GM13977 (cell line): ENCODE results near the gene PDE10A.

Experiments used
- DNase-seq: peaks from one replicate; pipeline ENCODE4 v3.0.0; 2012; ENCODE audit warnings: low spot score
- in situ Hi-C: fragments of 300-500 bp; cut with MboI; formaldehyde crosslinking; loops from one replicate; pipeline ENCODE4 v1.12.0; 2022; ENCODE audit warnings: low sequenced_read_pairs, low pct_unique_long_range_greater_than_20kb, mixed read lengths, inconsistent platforms; ENCODE audit not compliant: unreplicated experiment
- TF ChIP-seq, protein P1 (sequence below): IDR thresholded peaks from 2 replicates; pipeline ENCODE4 v1.5.1; 2012; ENCODE audit warnings: mild to moderate bottlenecking, control low read depth; ENCODE audit not compliant: insufficient read depth; ENCODE audit errors: extremely low read depth, missing control alignments

The PDE10A gene

DNA sequence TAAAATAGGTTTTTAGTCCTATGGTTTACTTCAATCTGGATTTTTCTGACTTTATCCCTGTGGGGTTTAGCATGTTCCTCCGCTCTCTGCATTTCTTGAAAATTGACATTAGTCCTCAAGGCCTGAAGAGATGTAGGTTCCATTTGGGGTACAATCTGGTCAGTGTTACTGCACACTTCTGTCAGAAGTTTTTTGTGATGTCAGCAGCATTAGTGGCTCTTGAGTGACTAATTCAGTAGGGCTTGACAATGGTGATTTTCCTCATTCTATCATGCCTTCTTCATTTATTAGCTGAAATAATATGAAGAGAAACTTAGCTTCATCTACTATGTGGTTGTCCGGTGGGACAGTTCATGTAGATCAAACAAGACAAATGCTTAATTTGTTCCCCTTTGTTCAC is 114.6 kb downstream of the PDE10A start:
- TF ChIP-seq, protein P1, sequence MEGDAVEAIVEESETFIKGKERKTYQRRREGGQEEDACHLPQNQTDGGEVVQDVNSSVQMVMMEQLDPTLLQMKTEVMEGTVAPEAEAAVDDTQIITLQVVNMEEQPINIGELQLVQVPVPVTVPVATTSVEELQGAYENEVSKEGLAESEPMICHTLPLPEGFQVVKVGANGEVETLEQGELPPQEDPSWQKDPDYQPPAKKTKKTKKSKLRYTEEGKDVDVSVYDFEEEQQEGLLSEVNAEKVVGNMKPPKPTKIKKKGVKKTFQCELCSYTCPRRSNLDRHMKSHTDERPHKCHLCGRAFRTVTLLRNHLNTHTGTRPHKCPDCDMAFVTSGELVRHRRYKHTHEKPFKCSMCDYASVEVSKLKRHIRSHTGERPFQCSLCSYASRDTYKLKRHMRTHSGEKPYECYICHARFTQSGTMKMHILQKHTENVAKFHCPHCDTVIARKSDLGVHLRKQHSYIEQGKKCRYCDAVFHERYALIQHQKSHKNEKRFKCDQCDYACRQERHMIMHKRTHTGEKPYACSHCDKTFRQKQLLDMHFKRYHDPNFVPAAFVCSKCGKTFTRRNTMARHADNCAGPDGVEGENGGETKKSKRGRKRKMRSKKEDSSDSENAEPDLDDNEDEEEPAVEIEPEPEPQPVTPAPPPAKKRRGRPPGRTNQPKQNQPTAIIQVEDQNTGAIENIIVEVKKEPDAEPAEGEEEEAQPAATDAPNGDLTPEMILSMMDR, result no peak
- DNase-seq, result no peak
- in situ Hi-C loops, result no loop called here

DNA sequence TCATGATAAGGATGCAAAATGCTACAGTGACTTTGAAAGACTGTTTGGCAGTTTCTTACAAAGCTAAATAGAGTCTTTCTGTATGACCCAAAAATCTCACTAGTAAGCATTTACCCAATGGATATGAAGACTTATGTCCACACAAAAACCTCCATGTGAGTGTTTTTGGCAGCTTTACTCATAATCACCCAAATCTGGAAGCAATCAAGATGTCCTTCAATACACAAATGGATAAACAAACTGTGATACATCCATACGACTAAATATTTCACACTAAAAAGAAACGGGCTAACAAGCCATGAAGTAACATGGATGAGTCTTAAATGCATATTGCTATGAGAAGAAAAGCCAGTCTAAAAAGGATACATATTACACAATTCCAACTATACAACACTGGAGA is 117.2 kb downstream of the PDE10A start:
- in situ Hi-C loops, result no loop called here
- DNase-seq, result no peak
- TF ChIP-seq, protein P1, result no peak

DNA sequence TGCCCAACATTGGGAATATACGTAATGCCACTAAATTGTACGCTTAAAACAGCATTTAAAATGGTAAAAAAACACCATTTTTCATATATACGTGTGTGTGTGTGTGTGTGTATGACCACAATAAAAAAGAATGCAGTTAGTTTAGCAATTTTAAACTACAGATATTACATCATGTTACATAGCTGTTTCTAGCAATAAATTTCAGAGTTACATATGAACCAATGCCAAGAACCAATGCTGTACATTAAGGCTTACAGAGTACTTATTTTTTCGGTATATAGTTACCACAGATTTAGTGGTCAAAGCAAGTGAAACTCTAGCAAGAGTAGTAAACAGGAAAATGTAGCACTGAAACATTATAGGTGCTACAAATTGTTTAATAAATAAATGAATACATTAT is 119.3 kb downstream of the PDE10A start:
- in situ Hi-C loops, result no loop called here
- DNase-seq, result no peak
- TF ChIP-seq, protein P1, result no peak

DNA sequence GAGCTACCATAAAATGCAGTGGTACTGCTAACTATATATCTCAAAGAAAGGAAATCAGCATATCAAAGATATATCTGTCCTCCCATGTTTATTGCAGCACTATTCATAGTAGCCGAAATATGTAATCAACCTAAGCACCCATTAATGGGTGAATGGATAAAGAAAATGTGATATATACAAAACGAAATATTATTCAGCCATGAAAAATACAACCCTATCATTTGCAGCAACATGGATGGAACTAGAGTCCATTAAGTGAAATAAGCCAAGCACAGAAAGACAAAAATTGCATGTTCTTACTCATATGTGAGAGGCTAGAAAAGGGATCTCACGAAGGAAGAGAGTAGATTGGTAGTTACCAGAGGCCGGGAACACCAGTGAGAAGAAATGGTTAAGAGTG is 126.1 kb downstream of the PDE10A start:
- TF ChIP-seq, protein P1, result no peak
- DNase-seq, result no peak
- in situ Hi-C loops, result no loop called here

DNA sequence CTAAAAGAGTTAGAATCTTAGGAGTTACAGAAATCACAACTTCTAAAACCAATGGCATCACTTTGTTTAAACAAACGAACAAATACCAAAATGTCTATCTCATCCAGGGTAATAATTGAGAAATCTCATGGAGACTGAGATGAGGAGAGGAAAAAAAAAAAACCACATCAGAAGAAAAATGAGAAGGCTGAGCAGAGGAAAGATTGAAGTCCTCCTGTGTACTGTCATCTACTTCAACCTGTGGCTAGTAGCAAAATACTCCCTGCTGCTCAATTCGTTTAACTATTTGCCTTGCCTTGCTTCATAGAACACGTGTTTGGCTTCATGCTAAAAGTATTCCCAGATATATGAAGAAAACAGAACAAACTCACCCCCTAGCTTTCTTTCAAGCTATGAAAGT is 143.7 kb downstream of the PDE10A start:
- in situ Hi-C loops, result no loop called here
- no peak for DNase-seq
- TF ChIP-seq, protein P1, result no peak

DNA sequence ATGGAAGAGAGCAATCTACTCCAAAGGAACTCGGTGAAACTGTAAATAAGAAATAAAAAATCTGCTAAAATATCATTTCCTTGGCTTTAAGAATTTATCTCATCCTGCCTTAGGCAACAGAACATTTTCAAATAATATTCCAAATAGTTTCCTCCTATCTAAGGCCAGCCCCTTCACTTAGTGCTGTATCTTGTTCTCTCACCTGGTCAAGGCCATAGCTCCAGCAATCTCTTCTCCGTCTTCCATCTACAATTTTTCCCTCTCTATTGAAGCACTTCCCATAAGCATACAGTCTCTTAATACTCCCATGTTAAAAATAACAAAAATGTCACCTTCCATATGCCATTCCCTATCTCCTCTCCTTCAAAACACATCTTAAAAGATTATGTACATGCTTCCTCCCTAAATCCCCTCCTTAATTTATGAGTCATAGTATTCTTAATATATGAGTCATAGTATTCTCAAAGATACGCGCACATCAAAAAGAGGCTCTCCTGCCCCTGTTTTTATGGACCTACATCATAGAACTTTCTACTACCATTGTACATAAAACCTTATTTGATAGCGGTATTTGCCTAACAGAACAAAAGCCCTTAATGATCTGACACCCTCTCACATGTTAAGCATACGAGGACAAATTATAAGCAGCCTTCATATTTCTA is 146.9 kb downstream of the PDE10A start:
- DNase-seq, result no peak
- in situ Hi-C loops, result no loop called here
- TF ChIP-seq, protein P1, result no peak

DNA sequence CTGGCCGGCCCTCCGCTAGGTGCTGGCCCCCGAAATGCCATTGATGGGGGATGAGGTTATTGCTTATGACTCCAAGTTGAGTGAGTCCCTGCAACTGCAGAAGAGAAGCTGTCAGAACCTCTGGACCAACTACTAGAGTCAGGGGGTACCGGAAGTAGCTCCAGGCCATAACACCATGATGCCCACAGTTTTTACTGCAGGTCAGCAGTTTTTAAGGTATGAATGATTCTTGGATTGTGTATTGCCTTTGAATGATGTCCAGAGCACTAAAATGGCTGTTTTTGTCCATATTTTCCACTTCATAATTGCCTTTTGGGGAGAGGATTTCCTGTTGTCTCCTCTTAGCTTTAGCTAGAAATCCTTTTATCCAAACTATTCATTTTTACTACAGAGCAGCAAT is 148.4 kb downstream of the PDE10A start:
- TF ChIP-seq, protein P1, result no peak
- in situ Hi-C loops, result no loop called here
- no peak for DNase-seq
